ENCODE data around the gene MYL3.

DNA sequence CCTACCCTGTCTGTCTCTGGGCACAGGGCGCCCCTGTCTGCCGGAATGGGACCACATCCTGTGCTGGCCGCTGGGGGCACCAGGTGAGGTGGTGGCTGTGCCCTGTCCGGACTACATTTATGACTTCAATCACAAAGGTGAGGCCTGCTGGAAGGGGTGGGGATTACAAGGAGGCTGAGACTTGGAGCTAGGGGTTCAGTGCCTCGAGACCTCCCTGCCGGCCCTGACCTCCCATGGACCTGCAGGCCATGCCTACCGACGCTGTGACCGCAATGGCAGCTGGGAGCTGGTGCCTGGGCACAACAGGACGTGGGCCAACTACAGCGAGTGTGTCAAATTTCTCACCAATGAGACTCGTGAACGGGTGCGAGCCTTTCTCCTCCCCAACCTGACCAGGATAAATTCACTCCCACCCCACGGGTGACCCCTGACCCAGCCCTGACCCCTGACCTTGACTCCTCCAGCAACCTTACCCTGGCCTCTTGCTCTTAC, 34.6 kb upstream of the MYL3 start:
- TF ChIP-seq POLR2AphosphoS5 (IDR thresholded peaks at IDR 0.05), result no peak
- TF ChIP-seq CTCF (IDR thresholded peaks at IDR 0.05; ENCODE audit: poor library complexity, severe bottlenecking), result no peak
- no peak for TF ChIP-seq TAF1 (IDR thresholded peaks at IDR 0.05; ENCODE audit: low read depth)
- no peak for TF ChIP-seq RAD21 (conservative IDR thresholded peaks at IDR 0.05)
- TF ChIP-seq MXI1 (conservative IDR thresholded peaks at IDR 0.05; ENCODE audit: poor library complexity, severe bottlenecking), result no peak
- no peak for TF ChIP-seq EP300 (conservative IDR thresholded peaks at IDR 0.05; ENCODE audit: poor library complexity, severe bottlenecking)

All from neural cell (in vitro differentiated cells).